Panc1 (cell line): ENCODE measurements around the gene KLC4. TPM values are rescaled to one million over a fixed set of nuclear protein-coding genes. Genes with fewer than 3 reads are reported as not detected.
"Not testable (repeated sequence)": the region's sequence is repeated elsewhere in the genome, so short reads cannot be mapped to it uniquely, and the experiment has no call there.

Source experiments
- ATAC-seq: fragments of 200-7000 bp; cut with Tn5 transposase; 2 replicates; pipeline ENCODE4 v1.9.1; 2020; ENCODE audit warnings: mild to moderate bottlenecking, moderate library complexity
- BruUV-seq: library from RNA; stranded (reverse); fragments of 400-500 nt; replicated peaks from 2 replicates; lab custom pipeline; 2021; lab: Mats Ljungman, UMichigan
- CTCF ChIA-PET: fragments of 300-600 bp; sonication (Branson Sonifier 250); formaldehyde crosslinking; loops from one replicate; lab custom pipeline; 2022; ENCODE audit warnings: antibody characterized with exemption; lab: Charles Lee
- POLR2A ChIA-PET: fragments of 300-600 bp; sonication (Branson Sonifier 250); formaldehyde crosslinking; loops from one replicate; lab custom pipeline; 2022; ENCODE audit warnings: antibody characterized with exemption; lab: Charles Lee
- DNase-seq: peaks from one replicate; pipeline ENCODE4 v3.0.0-alpha.2; 2010; ENCODE audit warnings: low read depth, low spot score
- H3K27ac ChIP-seq: 2 replicates; pipeline ENCODE4 v1.5.1; 2011; ENCODE audit warnings: mild to moderate bottlenecking, low read length, inconsistent platforms
- H3K27me3 ChIP-seq: fragments of 200-500 bp; sonication (Bioruptor generic); 2 replicates; pipeline ENCODE4 v1.6.0; 2014; ENCODE audit warnings: low read length, inconsistent platforms; ENCODE audit not compliant: control insufficient read depth, insufficient read depth
- H3K36me3 ChIP-seq: fragments of 200-500 bp; sonication (Bioruptor generic); 2 replicates; pipeline ENCODE4 v1.5.1; 2014; ENCODE audit warnings: inconsistent platforms, mild to moderate bottlenecking, low read length, moderate library complexity; ENCODE audit not compliant: control insufficient read depth, insufficient read depth
- H3K4me1 ChIP-seq: 2 replicates; pipeline ENCODE4 v1.5.1; 2011; ENCODE audit warnings: inconsistent platforms, mild to moderate bottlenecking, low read length, moderate library complexity; ENCODE audit not compliant: control insufficient read depth, insufficient read depth
- H3K4me3 ChIP-seq, 2 experiments: 2 replicates each; pipeline ENCODE4 v1.5.1; 2011 to 2012; ENCODE audit warnings: low read depth in 2 of 2, low read length in 2 of 2, mild to moderate bottlenecking in 2 of 2, inconsistent platforms in 1 of 2, moderate library complexity in 1 of 2
- H3K9me3 ChIP-seq: fragments of 200-500 bp; sonication (Bioruptor generic); 2 replicates; pipeline ENCODE4 v1.5.1; 2014; ENCODE audit warnings: low read depth, mild to moderate bottlenecking, inconsistent platforms, low read length, moderate library complexity; ENCODE audit not compliant: control insufficient read depth, insufficient read depth
- POLR2AphosphoS5 ChIP-seq: IDR thresholded peaks from 2 replicates; pipeline ENCODE4 v1.6.1; 2012; ENCODE audit warnings: mild to moderate bottlenecking, low read depth, low read length, moderate library complexity
- SIN3A ChIP-seq: IDR thresholded peaks from 2 replicates; pipeline ENCODE4 v1.6.1; 2012; ENCODE audit warnings: low read depth, mild to moderate bottlenecking, low read length, moderate library complexity, borderline replicate concordance; ENCODE audit not compliant: insufficient read depth
- TCF7L2 ChIP-seq: IDR thresholded peaks from 2 replicates; pipeline ENCODE4 v1.6.1; 2011; ENCODE audit warnings: mild to moderate bottlenecking, low read depth, low read length, inconsistent platforms
- in situ Hi-C: cut with HindIII; loops from 2 replicates; pipeline ENCODE4 v1.10.0; 2016; ENCODE audit warnings: low sequenced_read_pairs, low pct_unique_long_range_greater_than_20kb
- intact Hi-C: fragments of 100-400 bp; cut with micrococcal nuclease; formaldehyde crosslinking; loops from one replicate; pipeline ENCODE4 v1.10.0; 2022; ENCODE audit not compliant: unreplicated experiment
- total RNA-seq: library from RNA; stranded (reverse); gene quantifications from one replicate; pipeline ENCODE4 v1.2.1, GENCODE V29; 2021; ENCODE audit not compliant: unreplicated experiment
- TF ChIP-seq, protein P1 (sequence below): fragments of 450-650 bp; IDR thresholded peaks from 2 replicates; pipeline ENCODE4 v1.5.1; 2017; ENCODE audit warnings: mild to moderate bottlenecking
- TF ChIP-seq, protein P2 (sequence below), 2 experiments: IDR thresholded peaks; 2 replicates each; pipeline ENCODE4 v1.6.1; 2011 to 2012; ENCODE audit warnings: low read depth in 2 of 2, control low read depth in 1 of 2, low read length in 1 of 2, mild to moderate bottlenecking in 1 of 2, moderate library complexity in 1 of 2; ENCODE audit not compliant: insufficient read depth in 1 of 2

The KLC4 gene
- total RNA-seq, 1 experiment from 2014 or later, result 22.6 TPM

DNA sequence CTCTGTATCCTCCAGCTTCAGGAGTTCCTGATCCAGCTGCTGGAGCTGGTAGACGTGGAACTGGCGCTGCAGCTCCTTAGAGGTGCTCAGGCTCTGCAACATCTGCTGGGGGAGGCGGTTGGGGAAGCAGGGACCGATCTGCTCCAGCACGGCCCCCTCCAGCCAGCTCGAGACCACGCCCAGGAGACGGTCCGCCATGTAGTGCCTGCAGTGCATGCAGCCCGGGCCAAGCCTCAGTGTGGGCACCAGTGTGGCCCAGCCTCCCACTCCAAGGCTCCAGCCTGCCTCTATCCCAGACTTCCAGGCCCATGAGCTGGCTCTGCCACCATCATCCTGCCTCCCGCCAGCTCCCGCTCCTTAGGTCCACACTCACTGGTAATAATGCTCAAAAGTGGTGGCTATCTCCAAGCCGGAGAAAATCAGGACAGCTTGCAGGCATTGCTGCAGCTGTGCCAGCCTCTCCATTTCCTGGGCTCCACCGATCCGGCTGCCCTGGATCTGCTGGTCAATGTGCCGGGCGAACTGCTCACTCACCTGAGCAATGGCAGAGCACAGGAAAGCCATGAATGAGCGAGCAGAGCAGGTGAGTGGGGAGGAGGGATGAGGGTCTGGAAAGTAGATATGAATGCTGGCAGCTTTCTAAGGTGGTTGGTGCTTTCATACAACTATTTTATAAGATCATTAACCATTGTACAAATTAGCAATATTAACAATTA lies 18.7 kb upstream of the KLC4 start:
- ATAC-seq (no peak), DNase-seq (no peak)
- TF ChIP-seq TCF7L2 (no peak), POLR2AphosphoS5 (no peak), SIN3A (no peak)
- TF ChIP-seq, protein P1, sequence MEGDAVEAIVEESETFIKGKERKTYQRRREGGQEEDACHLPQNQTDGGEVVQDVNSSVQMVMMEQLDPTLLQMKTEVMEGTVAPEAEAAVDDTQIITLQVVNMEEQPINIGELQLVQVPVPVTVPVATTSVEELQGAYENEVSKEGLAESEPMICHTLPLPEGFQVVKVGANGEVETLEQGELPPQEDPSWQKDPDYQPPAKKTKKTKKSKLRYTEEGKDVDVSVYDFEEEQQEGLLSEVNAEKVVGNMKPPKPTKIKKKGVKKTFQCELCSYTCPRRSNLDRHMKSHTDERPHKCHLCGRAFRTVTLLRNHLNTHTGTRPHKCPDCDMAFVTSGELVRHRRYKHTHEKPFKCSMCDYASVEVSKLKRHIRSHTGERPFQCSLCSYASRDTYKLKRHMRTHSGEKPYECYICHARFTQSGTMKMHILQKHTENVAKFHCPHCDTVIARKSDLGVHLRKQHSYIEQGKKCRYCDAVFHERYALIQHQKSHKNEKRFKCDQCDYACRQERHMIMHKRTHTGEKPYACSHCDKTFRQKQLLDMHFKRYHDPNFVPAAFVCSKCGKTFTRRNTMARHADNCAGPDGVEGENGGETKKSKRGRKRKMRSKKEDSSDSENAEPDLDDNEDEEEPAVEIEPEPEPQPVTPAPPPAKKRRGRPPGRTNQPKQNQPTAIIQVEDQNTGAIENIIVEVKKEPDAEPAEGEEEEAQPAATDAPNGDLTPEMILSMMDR, result no peak
- TF ChIP-seq, protein P2, sequence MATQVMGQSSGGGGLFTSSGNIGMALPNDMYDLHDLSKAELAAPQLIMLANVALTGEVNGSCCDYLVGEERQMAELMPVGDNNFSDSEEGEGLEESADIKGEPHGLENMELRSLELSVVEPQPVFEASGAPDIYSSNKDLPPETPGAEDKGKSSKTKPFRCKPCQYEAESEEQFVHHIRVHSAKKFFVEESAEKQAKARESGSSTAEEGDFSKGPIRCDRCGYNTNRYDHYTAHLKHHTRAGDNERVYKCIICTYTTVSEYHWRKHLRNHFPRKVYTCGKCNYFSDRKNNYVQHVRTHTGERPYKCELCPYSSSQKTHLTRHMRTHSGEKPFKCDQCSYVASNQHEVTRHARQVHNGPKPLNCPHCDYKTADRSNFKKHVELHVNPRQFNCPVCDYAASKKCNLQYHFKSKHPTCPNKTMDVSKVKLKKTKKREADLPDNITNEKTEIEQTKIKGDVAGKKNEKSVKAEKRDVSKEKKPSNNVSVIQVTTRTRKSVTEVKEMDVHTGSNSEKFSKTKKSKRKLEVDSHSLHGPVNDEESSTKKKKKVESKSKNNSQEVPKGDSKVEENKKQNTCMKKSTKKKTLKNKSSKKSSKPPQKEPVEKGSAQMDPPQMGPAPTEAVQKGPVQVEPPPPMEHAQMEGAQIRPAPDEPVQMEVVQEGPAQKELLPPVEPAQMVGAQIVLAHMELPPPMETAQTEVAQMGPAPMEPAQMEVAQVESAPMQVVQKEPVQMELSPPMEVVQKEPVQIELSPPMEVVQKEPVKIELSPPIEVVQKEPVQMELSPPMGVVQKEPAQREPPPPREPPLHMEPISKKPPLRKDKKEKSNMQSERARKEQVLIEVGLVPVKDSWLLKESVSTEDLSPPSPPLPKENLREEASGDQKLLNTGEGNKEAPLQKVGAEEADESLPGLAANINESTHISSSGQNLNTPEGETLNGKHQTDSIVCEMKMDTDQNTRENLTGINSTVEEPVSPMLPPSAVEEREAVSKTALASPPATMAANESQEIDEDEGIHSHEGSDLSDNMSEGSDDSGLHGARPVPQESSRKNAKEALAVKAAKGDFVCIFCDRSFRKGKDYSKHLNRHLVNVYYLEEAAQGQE (IDR thresholded peaks at IDR 0.05; ENCODE audit: insufficient read depth in 1 of 2, low read depth in 2 of 2, low read length in 1 of 2), result no peak
- no peaks in the 10 kb centered on the region for H3K27me3 ChIP-seq
- no TSS peak for BruUV-seq
- H3K9me3 ChIP-seq, result no peaks in the 10 kb centered on the region
- no peaks in the 10 kb centered on the region; the same call in 1 of the 2 replicates for H3K36me3 ChIP-seq
- H3K27ac ChIP-seq, result no peak overlapping the region
- intact Hi-C loops (no loop called here), in situ Hi-C loops (no loop called here)
- H3K4me3 ChIP-seq, result no peak overlapping the region
- ChIA-PET CTCF (no interaction called here), POLR2A (no interaction called here)
- H3K4me1 ChIP-seq, result peaks cover 3% of the 10 kb centered on the region; the same call in 1 of the 2 replicates

DNA sequence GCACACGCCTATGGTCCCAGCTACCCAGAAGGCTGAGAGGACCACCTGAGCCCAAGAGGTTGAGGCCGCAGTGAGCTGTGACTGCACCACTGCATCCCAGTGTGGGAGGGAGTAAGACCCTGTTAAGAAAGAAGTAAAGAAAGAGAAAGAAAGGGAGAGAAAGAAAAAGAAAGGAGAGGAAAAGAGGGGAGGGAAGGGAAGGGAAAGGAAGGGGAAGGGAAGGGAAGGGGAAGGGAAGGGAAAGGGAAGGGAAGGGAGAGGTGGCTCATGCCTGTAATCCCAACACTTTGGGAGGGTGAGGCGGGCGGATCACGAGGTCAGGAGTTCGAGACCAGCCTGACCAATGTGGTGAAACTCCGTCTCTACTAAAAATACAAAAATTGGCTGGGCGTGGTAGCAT lies 18.0 kb upstream of the KLC4 start:
- in situ Hi-C loops, intact Hi-C loops, DNase-seq, H3K4me1 ChIP-seq, H3K36me3 ChIP-seq, H3K9me3 ChIP-seq, H3K27ac ChIP-seq, ATAC-seq, H3K4me3 ChIP-seq, H3K27me3 ChIP-seq, BruUV-seq, POLR2A ChIA-PET: not testable (repeated sequence)
- CTCF ChIA-PET, result interaction anchor here (0.8 kb wide), 1 partner anchor 133 kb away, joined by 15 read pairs; no protein-coding TSS in a partner anchor

DNA sequence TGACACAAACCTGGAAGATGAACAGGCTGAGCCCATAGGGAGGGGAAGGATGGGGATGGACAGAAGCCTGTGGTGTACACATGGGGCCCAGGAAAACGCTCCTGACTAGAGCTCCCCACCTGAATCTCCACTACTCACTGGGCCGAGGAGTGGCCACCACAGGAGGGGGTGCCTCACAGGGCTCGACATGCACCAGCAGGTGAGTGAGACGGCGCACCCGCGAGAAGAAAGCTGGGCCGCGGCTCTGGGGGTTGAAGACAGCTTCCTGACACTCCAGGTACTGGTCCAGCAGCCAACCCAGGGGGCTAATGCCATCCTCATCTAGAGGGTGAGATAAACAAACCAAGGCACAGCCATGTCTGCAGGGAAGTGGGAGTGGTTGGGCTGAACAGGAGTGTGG lies 16.1 kb upstream of the KLC4 start:
- intact Hi-C loops (no loop called here), in situ Hi-C loops (no loop called here)
- H3K9me3 ChIP-seq, result no peaks in the 10 kb centered on the region
- H3K4me3 ChIP-seq, result no peak overlapping the region
- TF ChIP-seq, protein P2 (IDR thresholded peaks at IDR 0.05; ENCODE audit: insufficient read depth in 1 of 2, low read depth in 2 of 2, low read length in 1 of 2), result no peak
- no peak for TF ChIP-seq TCF7L2
- TF ChIP-seq POLR2AphosphoS5, result no peak
- TF ChIP-seq, protein P1, result no peak
- no peak for TF ChIP-seq SIN3A
- H3K27me3 ChIP-seq, result no peaks in the 10 kb centered on the region
- H3K36me3 ChIP-seq, result no peaks in the 10 kb centered on the region; the same call in 1 of the 2 replicates
- ChIA-PET CTCF (no interaction called here), POLR2A (interaction anchor here (0.6 kb wide), 1 partner anchor 51 kb away, joined by 7 read pairs; no protein-coding TSS in a partner anchor)
- no TSS peak for BruUV-seq
- no peak for ATAC-seq
- no peak for DNase-seq
- H3K4me1 ChIP-seq, result no peaks in the 10 kb centered on the region
- no peak overlapping the region for H3K27ac ChIP-seq
